Activated naive CD4-positive, alpha-beta T cell (primary cell): ENCODE data around the gene DEDD2.
"Not testable (repeated sequence)": the region's sequence is repeated elsewhere in the genome, so short reads cannot be mapped to it uniquely, and the experiment has no call there.

Source experiments
- DNase-seq, 4 experiments: peaks; one replicate each; lab custom pipeline; 2025; lab: John Stamatoyannopoulos, UW

The DEDD2 gene

GRCh38 chr19:42217520-42218437 is at the start of gene DEDD2:
Gene DEDD2 (minus strand): TSS chr19:42217677. CDS start chr19:42217007, 670 bp downstream.
- DNase-seq, result peak; percentile 99

GRCh38 chr19:42266928-42267603 is 49.6 kb upstream of the DEDD2 start:
- not testable (repeated sequence) for DNase-seq

- not testable (repeated sequence) for DNase-seq
Observed at GRCh38 chr19:42266105-42266504, 48.6 kb upstream of the DEDD2 start.

GRCh38 chr19:42261763-42262162 is 44.3 kb upstream of the DEDD2 start:
- DNase-seq, result no peak

GRCh38 chr19:42257842-42258241 is 40.4 kb upstream of the DEDD2 start:
- not testable (repeated sequence) for DNase-seq

GRCh38 chr19:42255766-42256745 is 38.6 kb upstream of the DEDD2 start:
- no peak for DNase-seq

- DNase-seq, result peak; percentile 86 to 94 (median 88)
Observed at GRCh38 chr19:42254850-42255765, 37.6 kb upstream of the DEDD2 start, which contains the start of gene ERF. Gene ERF (minus strand): TSS chr19:42255128. CDS start chr19:42254999, 129 bp downstream.

GRCh38 chr19:42254089-42254849 is 36.8 kb upstream of the DEDD2 start:
- peak; percentile 45 to 79 (median 56) for DNase-seq

- DNase-seq, result peak in 1 of 4 experiments; percentile 69
Observed at GRCh38 chr19:42253245-42254088, 36.0 kb upstream of the DEDD2 start.

- DNase-seq, result no peak
Observed at GRCh38 chr19:42252365-42253244, 35.1 kb upstream of the DEDD2 start.

GRCh38 chr19:42251572-42252358 is 34.3 kb upstream of the DEDD2 start:
- no peak for DNase-seq

- DNase-seq, result no peak
Observed at GRCh38 chr19:42250666-42251531, 33.4 kb upstream of the DEDD2 start.

- no peak for DNase-seq
Observed at GRCh38 chr19:42250183-42250665, 32.7 kb upstream of the DEDD2 start.

GRCh38 chr19:42249769-42250168 is 32.3 kb upstream of the DEDD2 start:
- no peak for DNase-seq

GRCh38 chr19:42249149-42249750 is 31.8 kb upstream of the DEDD2 start:
- no peak for DNase-seq
